HEK293 (cell line): ENCODE results near the gene ITPRIPL2.

Experiments used
- CTCF ChIA-PET: fragments of 350-600 bp; formaldehyde crosslinking; extraction: SDS; loops from one replicate; lab custom pipeline; 2021; ENCODE audit warnings: antibody characterized with exemption; lab: Yijun Ruan, JAX
- POLR2A ChIA-PET: fragments of 300-600 bp; formaldehyde crosslinking; extraction: SDS; loops from one replicate; lab custom pipeline; 2020; ENCODE audit warnings: antibody characterized with exemption, inconsistent platforms; lab: Yijun Ruan, JAX
- H3K27ac ChIP-seq: fragments of 200-500 bp; sonication (Bioruptor generic); 2 replicates; pipeline ENCODE4 v1.5.1; 2014; ENCODE audit warnings: low read depth, low read length, control low read depth, inconsistent platforms; ENCODE audit errors: extremely low read depth
- H3K36me3 ChIP-seq, 2 experiments: fragments of 200-500 bp in 1 of 2; sonication (Bioruptor generic) in 1 of 2; 1 replicate in 1 of 2; 2 replicates in 1 of 2; pipeline ENCODE4 v1.5.1; 2014 to 2017; ENCODE audit warnings: inconsistent platforms in 2 of 2, low read length in 2 of 2; ENCODE audit not compliant: control insufficient read depth in 2 of 2, insufficient read depth in 1 of 2
- H3K4me1 ChIP-seq: fragments of 200-500 bp; sonication (Bioruptor generic); 2 replicates; pipeline ENCODE4 v1.5.1; 2014; ENCODE audit warnings: mild to moderate bottlenecking, low read length, inconsistent platforms; ENCODE audit not compliant: control insufficient read depth, insufficient read depth
- H3K4me3 ChIP-seq: 2 replicates; pipeline ENCODE4 v1.5.1; 2011; ENCODE audit warnings: low read depth, mild to moderate bottlenecking, control low read depth, low read length, moderate library complexity
- H3K9me3 ChIP-seq: fragments of 200-500 bp; sonication (Bioruptor generic); 2 replicates; pipeline ENCODE4 v1.5.1; 2014; ENCODE audit warnings: low read depth, low read length, inconsistent platforms; ENCODE audit not compliant: control insufficient read depth, insufficient read depth
- BCL11B ChIP-seq: fragments of 450-650 bp; formaldehyde crosslinking; IDR thresholded peaks from 2 replicates; pipeline ENCODE4 v1.5.1; 2016; ENCODE audit warnings: low read depth, missing biosample characterization, missing genetic modification characterization
- BCL6B ChIP-seq: fragments of 450-650 bp; formaldehyde crosslinking; IDR thresholded peaks from 2 replicates; pipeline ENCODE4 v1.5.1; 2017; ENCODE audit warnings: missing biosample characterization, missing genetic modification characterization
- GLIS2 ChIP-seq: fragments of 450-650 bp; formaldehyde crosslinking; IDR thresholded peaks from 2 replicates; pipeline ENCODE4 v1.5.1; 2016; ENCODE audit warnings: missing biosample characterization, missing genetic modification characterization
- KLF7 ChIP-seq: fragments of 450-650 bp; formaldehyde crosslinking; IDR thresholded peaks from 2 replicates; pipeline ENCODE4 v1.5.1; 2016; ENCODE audit warnings: missing biosample characterization, missing genetic modification characterization, borderline replicate concordance
- PRDM2 ChIP-seq: fragments of 450-650 bp; formaldehyde crosslinking; IDR thresholded peaks from 2 replicates; pipeline ENCODE4 v1.5.1; 2016; ENCODE audit warnings: missing biosample characterization, missing genetic modification characterization, borderline replicate concordance
- SCRT2 ChIP-seq: fragments of 450-650 bp; formaldehyde crosslinking; IDR thresholded peaks from 2 replicates; pipeline ENCODE4 v1.5.1; 2016; ENCODE audit warnings: missing biosample characterization, missing genetic modification characterization
- SP2 ChIP-seq: fragments of 450-650 bp; formaldehyde crosslinking; IDR thresholded peaks from 2 replicates; pipeline ENCODE4 v1.5.1; 2016; ENCODE audit warnings: missing biosample characterization, missing genetic modification characterization
- ZBTB21 ChIP-seq: fragments of 450-650 bp; formaldehyde crosslinking; IDR thresholded peaks from 2 replicates; pipeline ENCODE4 v1.5.1; 2017; ENCODE audit warnings: missing biosample characterization, missing genetic modification characterization
- ZFP69B ChIP-seq: fragments of 450-650 bp; formaldehyde crosslinking; IDR thresholded peaks from 2 replicates; pipeline ENCODE4 v1.5.1; 2016; ENCODE audit warnings: missing biosample characterization, missing genetic modification characterization
- ZNF10 ChIP-seq: fragments of 450-650 bp; formaldehyde crosslinking; IDR thresholded peaks from 2 replicates; pipeline ENCODE4 v1.5.1; 2017; ENCODE audit warnings: missing biosample characterization, missing genetic modification characterization
- ZNF133 ChIP-seq: fragments of 450-650 bp; formaldehyde crosslinking; IDR thresholded peaks from 2 replicates; pipeline ENCODE4 v1.5.1; 2016; ENCODE audit warnings: missing biosample characterization, missing genetic modification characterization
- ZNF174 ChIP-seq: fragments of 450-650 bp; formaldehyde crosslinking; IDR thresholded peaks from 2 replicates; pipeline ENCODE4 v1.5.0; 2017; ENCODE audit warnings: missing biosample characterization, mild to moderate bottlenecking, missing genetic modification characterization
- ZNF2 ChIP-seq: fragments of 450-650 bp; formaldehyde crosslinking; IDR thresholded peaks from 2 replicates; pipeline ENCODE4 v1.5.1; 2016; ENCODE audit warnings: missing biosample characterization, missing genetic modification characterization
- ZNF202 ChIP-seq: fragments of 450-650 bp; formaldehyde crosslinking; IDR thresholded peaks from 2 replicates; pipeline ENCODE4 v1.5.1; 2016; ENCODE audit warnings: missing biosample characterization, missing genetic modification characterization, borderline replicate concordance
- ZNF239 ChIP-seq: fragments of 450-650 bp; formaldehyde crosslinking; IDR thresholded peaks from 2 replicates; pipeline ENCODE4 v1.5.1; 2016; ENCODE audit warnings: missing biosample characterization, missing genetic modification characterization
- ZNF274 ChIP-seq, 2 experiments: fragments of 200-500 bp in 1 of 2; fragments of 450-650 bp in 1 of 2; sonication (Bioruptor generic) in 1 of 2; formaldehyde crosslinking in 1 of 2; IDR thresholded peaks; 2 replicates each; pipeline versions ENCODE4 v1.5.1 to v1.6.1; 2014 to 2016; ENCODE audit warnings: borderline replicate concordance in 1 of 2, inconsistent platforms in 1 of 2, low read length in 1 of 2, missing biosample characterization in 1 of 2, missing genetic modification characterization in 1 of 2
- ZNF280C ChIP-seq: fragments of 450-650 bp; formaldehyde crosslinking; IDR thresholded peaks from 2 replicates; pipeline ENCODE4 v1.5.1; 2016; ENCODE audit warnings: missing biosample characterization, missing genetic modification characterization
- ZNF280D ChIP-seq: fragments of 450-650 bp; formaldehyde crosslinking; IDR thresholded peaks from 2 replicates; pipeline ENCODE4 v1.5.1; 2016; ENCODE audit warnings: missing biosample characterization, missing genetic modification characterization
- ZNF335 ChIP-seq: fragments of 450-650 bp; formaldehyde crosslinking; conservative IDR thresholded peaks from 2 replicates; pipeline ENCODE4 v1.5.1; 2016; ENCODE audit warnings: missing biosample characterization, missing genetic modification characterization
- ZNF423 ChIP-seq: fragments of 450-650 bp; formaldehyde crosslinking; IDR thresholded peaks from 2 replicates; pipeline ENCODE4 v1.5.1; 2016; ENCODE audit warnings: missing biosample characterization, missing genetic modification characterization
- ZNF600 ChIP-seq: fragments of 450-650 bp; formaldehyde crosslinking; IDR thresholded peaks from 2 replicates; pipeline ENCODE4 v1.5.1; 2016; ENCODE audit warnings: missing biosample characterization, missing genetic modification characterization
- ZNF76 ChIP-seq: fragments of 450-650 bp; formaldehyde crosslinking; IDR thresholded peaks from 2 replicates; pipeline ENCODE4; 2016; ENCODE audit warnings: low read depth, missing biosample characterization, missing genetic modification characterization, borderline replicate concordance
- ZNF768 ChIP-seq: fragments of 450-650 bp; formaldehyde crosslinking; IDR thresholded peaks from 2 replicates; pipeline ENCODE4 v1.5.1; 2018; ENCODE audit warnings: missing biosample characterization, mild to moderate bottlenecking, missing genetic modification characterization
- ZSCAN16 ChIP-seq: fragments of 450-650 bp; formaldehyde crosslinking; IDR thresholded peaks from 2 replicates; pipeline ENCODE4 v1.5.1; 2016; ENCODE audit warnings: missing biosample characterization, missing genetic modification characterization

ITPRIPL2 gene

GRCh38 chr16:19113577-19114358 is at the start of gene ITPRIPL2:
Gene ITPRIPL2 (plus strand): TSS chr16:19113964. CDS start chr16:19114462, 498 bp downstream.
- Histone ChIP-seq H3K4me1 (peaks cover 2% of the 10 kb centered on the region; the same call in 1 of the 2 replicates), H3K27ac (peak within 1 kb of the TSS; percentile 82), H3K9me3 (no peaks in the 10 kb centered on the region), H3K36me3 (peaks cover 0 to 16% of the 10 kb centered on the region in 2 experiments; a peak in 1 of 3 replicates), H3K4me3 (peak within 1 kb of the TSS; percentile 69)
- ChIA-PET CTCF (interaction anchor here (0.5 to 2.3 kb wide), 11 partner anchors 9 to 271 kb away, joined by 3 to 10 read pairs (median 4); no protein-coding TSS in a partner anchor), POLR2A (interaction anchor here (0.6 to 2.8 kb wide), 8 partner anchors 10 to 438 kb away, joined by 3 to 16 read pairs (median 6); partner anchors contain the start of genes ARL6IP1 and RPS15A)
- no peak for TF ChIP-seq BCL6B
- TF ChIP-seq ZNF10, result peak; percentile 48; the same call in 1 of the 2 replicates
- peak; percentile 65 for TF ChIP-seq ZNF600 (tag by site-specific recombination)
- peak; percentile 61; the same call in 1 of the 2 replicates for TF ChIP-seq KLF7 (tag by site-specific recombination)
- TF ChIP-seq SCRT2, result no peak
- TF ChIP-seq BCL11B, result no peak
- TF ChIP-seq ZNF202 (tag by site-specific recombination), result no peak
- no peak for TF ChIP-seq ZNF423 (tag by site-specific recombination)
- TF ChIP-seq ZNF274 (IDR thresholded peaks at IDR 0.05; ENCODE audit: low read length), result no peak
- no peak for TF ChIP-seq ZNF274 (tag by site-specific recombination; IDR thresholded peaks at IDR 0.05; ENCODE audit: borderline replicate concordance)
- no peak for TF ChIP-seq ZBTB21 (tag by site-specific recombination)
- TF ChIP-seq ZNF133 (tag by site-specific recombination), result no peak
- TF ChIP-seq GLIS2 (tag by site-specific recombination), result peak; percentile 88
- TF ChIP-seq ZNF280C (tag by site-specific recombination), result no peak
- 0 out of 2 replicates have a peak, but pooled peaks have one; percentile 43 for TF ChIP-seq ZNF2 (tag by site-specific recombination)
- TF ChIP-seq ZNF280D (tag by site-specific recombination), result no peak
- no peak for TF ChIP-seq PRDM2 (tag by site-specific recombination)
- peak; percentile 89 for TF ChIP-seq SP2
- TF ChIP-seq ZNF174 (tag by site-specific recombination), result no peak
- TF ChIP-seq ZFP69B (tag by site-specific recombination), result peak; percentile 75
- peak; percentile 75 for TF ChIP-seq ZNF335
- TF ChIP-seq ZNF239 (tag by site-specific recombination), result no peak
- no peak for TF ChIP-seq ZSCAN16 (tag by site-specific recombination)
- TF ChIP-seq ZNF768 (tag by site-specific recombination), result no peak
- TF ChIP-seq ZNF76 (tag by site-specific recombination), result peak; percentile 19; the same call in 1 of the 2 replicates
